ENCODE results near the gene LBX1.

The LBX1 gene

GRCh38 chr10:101244321-101245050, 15.2 kb upstream of the LBX1 start:
- no peaks in the 10 kb centered on the region for H3K79me2 ChIP-seq (ENCODE audit: low read length)
- H3K36me3 ChIP-seq (replicated peaks; ENCODE audit: low read depth, low read length) = no peaks in the 10 kb centered on the region
- H3K9ac ChIP-seq (ENCODE audit: low read length) = no peak overlapping the region
- no peak overlapping the region for H2AFZ ChIP-seq (ENCODE audit: low read depth, low read length)
- no peak overlapping the region for H3K4me3 ChIP-seq (ENCODE audit: low read length)
- no peaks in the 10 kb centered on the region for H3K9me3 ChIP-seq (ENCODE audit: insufficient read depth, low read length)
- no peak overlapping the region for H3K4me2 ChIP-seq (ENCODE audit: low read length)
- no peaks in the 10 kb centered on the region for H3K4me1 ChIP-seq (ENCODE audit: low read length)
- no peak overlapping the region for H3K27ac ChIP-seq (ENCODE audit: low read length)
- H3K27me3 ChIP-seq (ENCODE audit: low read depth, low read length) = 0 out of 2 replicates have a peak, but pooled peaks cover 7% of the 10 kb centered on the region
- H4K20me1 ChIP-seq (ENCODE audit: insufficient read depth, low read length) = no peaks in the 10 kb centered on the region
- TF ChIP-seq EZH2phosphoT487 (IDR thresholded peaks at IDR 0.05; ENCODE audit: low read depth) (no peak), CTCF (IDR thresholded peaks at IDR 0.05; ENCODE audit: low read depth, low read length) (no peak)

GRCh38 chr10:101241840-101242707, 12.8 kb upstream of the LBX1 start:
- H3K4me2 ChIP-seq (ENCODE audit: low read length) = no peak overlapping the region
- 0 out of 2 replicates have a peak, but pooled peaks cover 2% of the 10 kb centered on the region for H3K27me3 ChIP-seq (ENCODE audit: low read depth, low read length)
- TF ChIP-seq EZH2phosphoT487 (IDR thresholded peaks at IDR 0.05; ENCODE audit: low read depth) (no peak), CTCF (IDR thresholded peaks at IDR 0.05; ENCODE audit: low read depth, low read length) (no peak)
- H3K4me3 ChIP-seq (ENCODE audit: low read length) = no peak overlapping the region
- H3K79me2 ChIP-seq (ENCODE audit: low read length) = no peaks in the 10 kb centered on the region
- H4K20me1 ChIP-seq (ENCODE audit: insufficient read depth, low read length) = no peaks in the 10 kb centered on the region
- H3K27ac ChIP-seq (ENCODE audit: low read length) = no peak overlapping the region
- no peaks in the 10 kb centered on the region for H3K9me3 ChIP-seq (ENCODE audit: insufficient read depth, low read length)
- H3K9ac ChIP-seq (ENCODE audit: low read length) = no peak overlapping the region
- H3K4me1 ChIP-seq (ENCODE audit: low read length) = no peaks in the 10 kb centered on the region
- no peak overlapping the region for H2AFZ ChIP-seq (ENCODE audit: low read depth, low read length)
- no peaks in the 10 kb centered on the region for H3K36me3 ChIP-seq (replicated peaks; ENCODE audit: low read depth, low read length)

GRCh38 chr10:101238732-101239105, 9.5 kb upstream of the LBX1 start:
- Histone ChIP-seq H3K9me3 (ENCODE audit: insufficient read depth, low read length) (no peaks in the 10 kb centered on the region), H3K4me1 (ENCODE audit: low read length) (no peaks in the 10 kb centered on the region), H2AFZ (ENCODE audit: low read depth, low read length) (no peak overlapping the region), H3K79me2 (ENCODE audit: low read length) (no peaks in the 10 kb centered on the region), H3K4me2 (ENCODE audit: low read length) (no peak overlapping the region), H3K4me3 (ENCODE audit: low read length) (no peak overlapping the region), H3K27ac (ENCODE audit: low read length) (no peak overlapping the region), H3K36me3 (replicated peaks; ENCODE audit: low read depth, low read length) (no peaks in the 10 kb centered on the region), H3K27me3 (ENCODE audit: low read depth, low read length) (0 out of 2 replicates have a peak, but pooled peaks cover 7% of the 10 kb centered on the region), H3K9ac (ENCODE audit: low read length) (no peak overlapping the region), H4K20me1 (ENCODE audit: insufficient read depth, low read length) (no peaks in the 10 kb centered on the region)
- no peak for TF ChIP-seq EZH2phosphoT487 (IDR thresholded peaks at IDR 0.05; ENCODE audit: low read depth)
- no peak for TF ChIP-seq CTCF (IDR thresholded peaks at IDR 0.05; ENCODE audit: low read depth, low read length)

All from OCI-LY3 (cell line).